AG04450 (cell line): ENCODE measurements around the gene WSCD2. TPM values are rescaled to one million over a fixed set of nuclear protein-coding genes. Genes with fewer than 3 reads are reported as not detected.

Experiments used
- CTCF ChIA-PET: fragments of 300-600, 350-600 bp; formaldehyde crosslinking; extraction: SDS; loops from one replicate; lab custom pipeline; 2022; ENCODE audit warnings: antibody characterized with exemption, inconsistent platforms; lab: Charles Lee
- POLR2A ChIA-PET: fragments of 350-600 bp; formaldehyde crosslinking; extraction: SDS; loops from one replicate; lab custom pipeline; 2021; ENCODE audit warnings: antibody characterized with exemption, inconsistent platforms; lab: Yijun Ruan, JAX
- DNase-seq: peaks from one replicate; pipeline ENCODE4 v3.0.0-alpha.2; 2011; ENCODE audit warnings: low read depth, low spot score
- H3K27ac ChIP-seq: one replicate; pipeline ENCODE4 v1.5.1; 2012; ENCODE audit warnings: low read depth, low read length, control low read depth
- H3K27me3 ChIP-seq: one replicate; pipeline ENCODE4 v1.6.0; 2012; ENCODE audit warnings: low read length; ENCODE audit not compliant: control insufficient read depth, insufficient read depth
- H3K4me3 ChIP-seq: 2 replicates; pipeline ENCODE4 v1.5.1; 2011; ENCODE audit warnings: mild to moderate bottlenecking, low read depth, low read length, control low read depth
- H3K9me3 ChIP-seq: 2 replicates; pipeline ENCODE4 v1.5.1; 2012; ENCODE audit warnings: low read length; ENCODE audit not compliant: control insufficient read depth, insufficient read depth
- polyA plus RNA-seq: library from polyadenylated mRNA; depleted of rRNA; stranded (reverse); fragments of >200 nt; gene quantifications from 2 replicates; pipeline ENCODE4 v1.2.3, GENCODE V29; 2011
- TF ChIP-seq, protein P1 (sequence below): IDR thresholded peaks from 2 replicates; pipeline ENCODE4 v1.5.1; 2011; ENCODE audit warnings: low read depth, low read length, control low read depth, inconsistent platforms

Gene WSCD2
- polyA plus RNA-seq, 1 experiment = not detected

DNA sequence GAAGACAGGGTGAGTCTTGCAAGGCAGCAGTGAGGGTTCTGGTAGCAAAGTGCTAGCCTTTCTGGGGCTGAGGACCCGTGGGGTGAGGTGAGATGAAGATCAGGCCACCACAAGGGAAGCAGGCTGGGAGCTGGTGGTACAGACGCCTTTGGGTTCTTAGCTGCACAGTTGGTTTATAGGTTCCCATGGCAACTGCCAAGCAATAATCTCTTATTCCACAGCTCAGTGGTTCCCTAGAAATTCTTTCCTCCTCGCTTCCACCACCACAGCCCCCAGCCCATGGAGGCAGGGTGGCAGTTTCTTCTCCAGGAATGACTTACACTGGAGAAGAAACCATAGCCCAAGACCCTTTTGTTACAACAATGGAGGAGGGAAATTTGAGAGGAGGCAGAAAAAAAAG lies 127.9 kb downstream of the WSCD2 start:
- CTCF ChIA-PET = no interaction called here
- Histone ChIP-seq H3K27me3 (no peaks in the 10 kb centered on the region), H3K27ac (no peak overlapping the region), H3K9me3 (no peaks in the 10 kb centered on the region), H3K4me3 (no peak overlapping the region)
- TF ChIP-seq, protein P1, sequence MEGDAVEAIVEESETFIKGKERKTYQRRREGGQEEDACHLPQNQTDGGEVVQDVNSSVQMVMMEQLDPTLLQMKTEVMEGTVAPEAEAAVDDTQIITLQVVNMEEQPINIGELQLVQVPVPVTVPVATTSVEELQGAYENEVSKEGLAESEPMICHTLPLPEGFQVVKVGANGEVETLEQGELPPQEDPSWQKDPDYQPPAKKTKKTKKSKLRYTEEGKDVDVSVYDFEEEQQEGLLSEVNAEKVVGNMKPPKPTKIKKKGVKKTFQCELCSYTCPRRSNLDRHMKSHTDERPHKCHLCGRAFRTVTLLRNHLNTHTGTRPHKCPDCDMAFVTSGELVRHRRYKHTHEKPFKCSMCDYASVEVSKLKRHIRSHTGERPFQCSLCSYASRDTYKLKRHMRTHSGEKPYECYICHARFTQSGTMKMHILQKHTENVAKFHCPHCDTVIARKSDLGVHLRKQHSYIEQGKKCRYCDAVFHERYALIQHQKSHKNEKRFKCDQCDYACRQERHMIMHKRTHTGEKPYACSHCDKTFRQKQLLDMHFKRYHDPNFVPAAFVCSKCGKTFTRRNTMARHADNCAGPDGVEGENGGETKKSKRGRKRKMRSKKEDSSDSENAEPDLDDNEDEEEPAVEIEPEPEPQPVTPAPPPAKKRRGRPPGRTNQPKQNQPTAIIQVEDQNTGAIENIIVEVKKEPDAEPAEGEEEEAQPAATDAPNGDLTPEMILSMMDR = no peak
- POLR2A ChIA-PET = no interaction called here
- DNase-seq = no peak

DNA sequence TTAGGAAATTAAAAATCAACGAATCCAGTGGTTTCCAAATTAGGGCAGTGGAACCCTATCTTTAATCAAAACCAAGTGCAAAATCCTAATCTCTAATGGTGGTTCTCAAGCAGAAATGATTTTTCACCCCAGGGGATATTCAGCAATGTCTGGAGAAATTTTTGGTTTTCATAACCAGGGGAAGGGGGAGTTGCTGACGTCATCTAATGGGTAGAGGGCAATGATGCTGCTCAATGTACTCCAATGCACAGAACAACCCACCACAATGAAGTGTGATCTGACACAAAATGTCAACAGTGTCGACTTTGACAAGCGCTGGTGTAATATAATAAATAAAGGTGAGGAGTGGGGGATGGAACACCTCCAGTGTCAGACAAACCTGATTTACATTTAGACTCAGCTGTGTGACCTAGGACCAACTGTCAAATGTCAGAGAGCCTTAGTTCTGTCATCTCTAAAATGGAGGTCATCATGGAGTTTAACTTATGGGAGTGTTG lies 128.6 kb downstream of the WSCD2 start:
- CTCF ChIA-PET = no interaction called here
- no peaks in the 10 kb centered on the region for H3K27me3 ChIP-seq
- TF ChIP-seq, protein P1 = no peak
- POLR2A ChIA-PET = no interaction called here
- H3K4me3 ChIP-seq = no peak overlapping the region
- no peak overlapping the region for H3K27ac ChIP-seq
- DNase-seq = no peak
- no peaks in the 10 kb centered on the region for H3K9me3 ChIP-seq

DNA sequence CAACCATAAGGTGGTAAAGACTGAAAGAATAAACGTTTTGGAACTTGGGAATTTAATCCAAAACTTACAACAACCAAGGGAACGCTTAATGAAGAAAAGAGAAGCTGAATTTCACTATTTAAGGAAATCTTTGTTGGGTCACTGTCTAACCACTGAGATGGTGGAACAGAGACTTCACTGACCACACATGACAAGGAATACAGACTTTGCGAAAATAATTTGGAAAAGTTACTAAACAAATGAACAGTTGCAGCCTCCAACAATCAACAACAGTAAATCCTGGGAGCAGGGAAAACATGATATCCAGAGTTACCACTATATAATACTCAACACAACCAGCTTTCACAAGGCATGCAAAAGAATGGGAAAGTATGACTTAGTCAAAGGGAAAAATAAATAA lies 131.0 kb downstream of the WSCD2 start:
- ChIA-PET POLR2A (no interaction called here), CTCF (no interaction called here)
- DNase-seq = no peak
- Histone ChIP-seq H3K9me3 (no peaks in the 10 kb centered on the region), H3K27me3 (no peaks in the 10 kb centered on the region), H3K4me3 (no peak overlapping the region), H3K27ac (no peak overlapping the region)
- TF ChIP-seq, protein P1 = no peak

DNA sequence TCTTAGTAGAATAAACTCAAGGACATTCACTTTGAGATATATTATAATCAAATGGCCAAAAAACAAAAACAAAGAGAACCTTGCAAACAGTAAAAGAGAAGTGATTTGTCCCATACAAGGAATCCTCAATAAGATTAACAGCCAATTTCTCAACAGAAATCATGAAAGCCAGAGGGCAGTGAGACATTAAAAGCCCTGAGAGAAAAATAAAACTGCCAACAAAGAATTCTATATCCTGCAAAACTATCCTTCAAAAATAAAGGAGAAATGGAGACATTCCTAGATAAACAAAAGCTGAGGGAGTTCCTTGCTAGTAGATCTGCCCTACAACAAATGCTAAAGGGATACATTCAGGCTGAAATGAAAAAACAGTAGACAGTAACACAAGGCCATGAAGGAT lies 131.9 kb downstream of the WSCD2 start:
- Histone ChIP-seq H3K4me3 (no peak overlapping the region), H3K9me3 (no peaks in the 10 kb centered on the region), H3K27me3 (no peaks in the 10 kb centered on the region), H3K27ac (no peak overlapping the region)
- TF ChIP-seq, protein P1 = no peak
- no peak for DNase-seq
- ChIA-PET POLR2A (no interaction called here), CTCF (no interaction called here)

DNA sequence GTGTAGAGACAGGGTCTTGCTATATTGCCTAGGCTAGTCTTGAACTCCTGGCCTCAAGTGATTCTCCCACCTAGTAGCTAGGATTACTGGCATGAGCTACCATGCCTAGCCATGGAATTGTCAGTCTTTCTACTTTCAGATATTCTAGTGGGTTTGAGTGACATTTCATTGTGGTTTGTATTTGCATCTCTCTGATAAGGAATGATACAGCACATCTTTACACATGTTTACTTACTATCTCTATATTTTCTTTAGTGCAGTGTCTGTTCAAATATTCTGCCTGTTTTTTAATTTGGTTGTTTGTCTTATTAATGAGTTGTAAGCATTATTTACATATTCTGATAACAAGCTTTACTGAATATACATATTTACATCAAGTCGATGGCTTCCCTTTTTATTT lies 136.4 kb downstream of the WSCD2 start:
- TF ChIP-seq, protein P1 = no peak
- Histone ChIP-seq H3K27ac (no peak overlapping the region), H3K27me3 (no peaks in the 10 kb centered on the region), H3K9me3 (no peaks in the 10 kb centered on the region), H3K4me3 (no peak overlapping the region)
- no peak for DNase-seq
- POLR2A ChIA-PET = no interaction called here
- CTCF ChIA-PET = no interaction called here
